GM12878 (cell line): Measurements from ENCODE around the gene LRRIQ1. TPM values are rescaled to one million over a fixed set of nuclear protein-coding genes. Genes with fewer than 3 reads are reported as not detected.

Experiments used
- ATAC-seq: fragments of 200-7000 bp; cut with Tn5 transposase; 3 replicates; pipeline ENCODE4 v1.9.1; 2020; ENCODE audit warnings: mild to moderate bottlenecking, moderate library complexity
- BruUV-seq: library from RNA; stranded (reverse); fragments of 400-500 nt; replicated peaks from 2 replicates; lab custom pipeline; 2021; lab: Mats Ljungman, UMichigan
- CTCF ChIA-PET: fragments of 300-600 bp; sonication (Branson Sonifier 250); formaldehyde crosslinking; extraction: SDS; loops from one replicate; lab custom pipeline; 2021; ENCODE audit warnings: inconsistent platforms; lab: Yijun Ruan, JAX
- POLR2A ChIA-PET: fragments of 350-600 bp; formaldehyde crosslinking; extraction: SDS; loops from one replicate; lab custom pipeline; 2021; ENCODE audit warnings: inconsistent platforms; lab: Charles Lee
- RAD21 ChIA-PET: fragments of 300-600 bp; sonication (Branson Sonifier 250); formaldehyde crosslinking; loops from one replicate; lab custom pipeline; 2023; ENCODE audit warnings: antibody characterized with exemption; ENCODE audit not compliant: unreplicated experiment; lab: Charles Lee
- SMC1A ChIA-PET: fragments of 300-600 bp; sonication (Branson Sonifier 250); formaldehyde crosslinking; loops from one replicate; lab custom pipeline; 2023; ENCODE audit not compliant: unreplicated experiment, uncharacterized antibody; lab: Charles Lee
- DNase-seq: peaks from one replicate; pipeline ENCODE4 v3.0.0-alpha.2; 2011; ENCODE audit warnings: low read depth, low spot score
- FAIRE-seq: peaks from 3 replicates; lab custom pipeline; 2011; peaks lifted over from hg19 to GRCh38; lab: Jason Lieb, UNC
- H2AFZ ChIP-seq: 2 replicates; pipeline ENCODE4 v1.6.0; 2011; ENCODE audit warnings: low read depth, low read length, control low read depth; ENCODE audit not compliant: control insufficient read depth
- H3K27ac ChIP-seq: 2 replicates; pipeline ENCODE4 v1.5.1; 2011; ENCODE audit warnings: control low read depth; ENCODE audit not compliant: control insufficient read depth, insufficient read depth
- H3K27me3 ChIP-seq, 2 experiments: replicated peaks in 1 of 2; 2 replicates each; pipeline versions ENCODE4 v1.6.0 to v1.6.1; 2011; ENCODE audit warnings: low read length in 1 of 2; ENCODE audit not compliant: control insufficient read depth in 2 of 2, insufficient read depth in 2 of 2
- H3K36me3 ChIP-seq, 2 experiments: 2 replicates each; pipeline ENCODE4 v1.5.1; 2011; ENCODE audit warnings: low read length in 1 of 2; ENCODE audit not compliant: control insufficient read depth in 2 of 2, insufficient read depth in 2 of 2
- H3K4me1 ChIP-seq: 2 replicates; pipeline ENCODE4 v1.6.1; 2011; ENCODE audit warnings: mild to moderate bottlenecking, low read length, moderate library complexity, mixed read lengths; ENCODE audit not compliant: control insufficient read depth, insufficient read depth
- H3K4me2 ChIP-seq: 2 replicates; pipeline ENCODE4 v1.6.0; 2011; ENCODE audit warnings: control low read depth; ENCODE audit not compliant: control insufficient read depth, insufficient read depth
- H3K4me3 ChIP-seq: fragments of 200-600 bp; sonication (generic); 2 replicates; pipeline ENCODE4 v1.5.1; 2016
- H3K79me2 ChIP-seq: 2 replicates; pipeline ENCODE4 v1.6.0; 2011; ENCODE audit warnings: low read length; ENCODE audit not compliant: control insufficient read depth, insufficient read depth
- H3K9ac ChIP-seq: 2 replicates; pipeline ENCODE4 v1.8.0; 2011; ENCODE audit warnings: low read length, control low read depth, mixed read lengths; ENCODE audit not compliant: control insufficient read depth, insufficient read depth
- H3K9me3 ChIP-seq: replicated peaks from 3 replicates; pipeline ENCODE4 v1.5.1; 2011; ENCODE audit warnings: mild to moderate bottlenecking, low read length; ENCODE audit not compliant: control insufficient read depth, insufficient read depth
- H4K20me1 ChIP-seq: 2 replicates; pipeline ENCODE4 v1.6.0; 2011; ENCODE audit not compliant: control insufficient read depth, insufficient read depth
- BRCA1 ChIP-seq: IDR thresholded peaks from 2 replicates; pipeline ENCODE4 v1.6.1; 2011; ENCODE audit warnings: low read depth, low read length, improper control_type of control experiment
- CBX5 ChIP-seq: sonication (generic); IDR thresholded peaks from 2 replicates; pipeline ENCODE4 v1.6.1; 2016; ENCODE audit warnings: low read depth, moderate library complexity, mild to moderate bottlenecking, inconsistent platforms
- EGR1 ChIP-seq, 2 experiments: IDR thresholded peaks; 1 replicate in 1 of 2; 2 replicates in 1 of 2; pipeline ENCODE4 v1.6.1; 2011 to 2012; ENCODE audit warnings: low read depth in 2 of 2, low read length in 2 of 2, borderline replicate concordance in 1 of 2, mild to moderate bottlenecking in 1 of 2, moderate library complexity in 1 of 2
- EZH2 ChIP-seq: IDR thresholded peaks from 2 replicates; pipeline ENCODE4 v1.6.1; 2012; ENCODE audit warnings: low read depth, mild to moderate bottlenecking, control low read depth, inconsistent platforms, low read length, borderline replicate concordance; ENCODE audit not compliant: control insufficient read depth
- GATAD2B ChIP-seq: fragments of 450-650 bp; conservative IDR thresholded peaks from 2 replicates; pipeline ENCODE4 v1.6.1; 2017; ENCODE audit warnings: low read depth, mild to moderate bottlenecking, moderate library complexity
- HCFC1 ChIP-seq: fragments of 150-350 bp; IDR thresholded peaks from 2 replicates; pipeline ENCODE4 v1.6.1; 2014; ENCODE audit warnings: low read length
- HDAC2 ChIP-seq: fragments of 200-600 bp; sonication (generic); IDR thresholded peaks from 2 replicates; pipeline ENCODE4 v1.6.1; 2017
- NFYB ChIP-seq: IDR thresholded peaks from 2 replicates; pipeline ENCODE4 v1.6.1; 2011; ENCODE audit warnings: low read depth, mild to moderate bottlenecking, low read length, improper control_type of control experiment, moderate library complexity; ENCODE audit not compliant: insufficient read depth
- RUNX3 ChIP-seq: IDR thresholded peaks from 2 replicates; pipeline ENCODE4 v1.6.1; 2012; ENCODE audit warnings: low read length, inconsistent platforms
- SRF ChIP-seq, 2 experiments: IDR thresholded peaks; 2 replicates each; pipeline ENCODE4 v1.6.1; 2011; ENCODE audit warnings: low read depth in 2 of 2, low read length in 2 of 2, mild to moderate bottlenecking in 1 of 2, moderate library complexity in 1 of 2
- STAT1 ChIP-seq: fragments of 450-650 bp; conservative IDR thresholded peaks from 2 replicates; pipeline ENCODE4 v1.6.1; 2014; ENCODE audit warnings: antibody characterized with exemption, mild to moderate bottlenecking
- USF1 ChIP-seq: IDR thresholded peaks from 2 replicates; pipeline ENCODE4 v1.6.1; 2011; ENCODE audit warnings: borderline replicate concordance, low read depth, mild to moderate bottlenecking, moderate library complexity, mixed read lengths, low read length; ENCODE audit not compliant: insufficient read depth; ENCODE audit errors: extremely low read length
- ZZZ3 ChIP-seq: IDR thresholded peaks from 2 replicates; pipeline ENCODE4 v1.6.1; 2011; ENCODE audit warnings: low read depth; ENCODE audit not compliant: control insufficient read depth, insufficient read length
- in situ Hi-C: fragments of 300-500 bp; cut with MboI; formaldehyde crosslinking; loops from 9 replicates; pipeline ENCODE4 v1.14.3; 2018; ENCODE audit warnings: mixed read lengths
- intact Hi-C: fragments of 100-400 bp; cut with micrococcal nuclease; formaldehyde crosslinking; loops from one replicate; pipeline ENCODE4 v1.14.2; 2022; ENCODE audit not compliant: unreplicated experiment
- polyA plus RNA-seq, 11 experiments: library from polyadenylated mRNA; depleted of rRNA in 4 of 11; unstranded in 6 of 11; stranded (reverse) in 5 of 11; fragments of >200 nt; fragmentation: Nextera tagmentation in 4 of 11; fragmentation: Illumina TruSeq in 1 of 11; extraction: Ambion mirVana in 4 of 11; extraction: Trizol in 1 of 11; gene quantifications; 1 replicate in 1 of 11; 2 replicates in 10 of 11; pipeline versions ENCODE4 v1.2.1 to v1.2.3, GENCODE V29; 2011 to 2016; ENCODE audit warnings: inconsistent platforms in 2 of 11, missing spikeins in 2 of 11, low read depth in 1 of 11
- total RNA-seq, 4 experiments: library from RNA; depleted of rRNA in 3 of 4; stranded (reverse); fragments of >200 nt in 3 of 4; fragmentation: Illumina TruSeq in 1 of 4; extraction: Trizol in 1 of 4; gene quantifications; 2 replicates each; pipeline versions ENCODE4 v1.2.1 to v1.2.3, GENCODE V29; 2013 to 2021
- TF ChIP-seq, protein P1 (sequence below): IDR thresholded peaks from 2 replicates; pipeline ENCODE4 v1.6.1; 2012; ENCODE audit warnings: low read length, inconsistent platforms
- TF ChIP-seq, protein P2 (sequence below): fragments of 450-650 bp; IDR thresholded peaks from 2 replicates; pipeline ENCODE4 v1.6.1; 2018; ENCODE audit warnings: mild to moderate bottlenecking, low read depth, moderate library complexity; ENCODE audit not compliant: partially characterized antibody

LRRIQ1 gene
- total and polyA plus RNA-seq, 10 of the 15 experiments (the other 5 are each of a cell fraction or from before 2014, with no cell fraction given), result 0.14 to 0.45 (median 0.37) TPM; not detected in 4

GRCh38 chr12:85095501-85095900, 59.4 kb downstream of the LRRIQ1 start:
- Histone ChIP-seq H3K79me2 (no peaks in the 10 kb centered on the region), H4K20me1 (no peaks in the 10 kb centered on the region), H2AFZ (no peak overlapping the region), H3K9me3 (no peaks in the 10 kb centered on the region), H3K27me3 (no peaks in the 10 kb centered on the region), H3K36me3 (no peaks in the 10 kb centered on the region), H3K27ac (no peak overlapping the region), H3K4me3 (no peak overlapping the region), H3K4me2 (no peak overlapping the region), H3K9ac (no peak overlapping the region), H3K4me1 (no peaks in the 10 kb centered on the region)
- ATAC-seq (no peak), FAIRE-seq (no peak), DNase-seq (no peak)
- RAD21 ChIA-PET, result no interaction called here
- SMC1A ChIA-PET, result interaction anchor here (1.4 kb wide), 1 partner anchor 17 kb away, joined by 5 read pairs; no protein-coding TSS in a partner anchor
- in situ Hi-C loops, result no loop called here
- intact Hi-C loops, result no loop called here
- CTCF ChIA-PET, result no interaction called here
- BruUV-seq, result no TSS peak
- POLR2A ChIA-PET, result interaction anchor here (0.6 kb wide), 1 partner anchor 10 kb away, joined by 3 read pairs; no protein-coding TSS in a partner anchor
- TF ChIP-seq HDAC2, result no peak
- TF ChIP-seq GATAD2B, result no peak
- TF ChIP-seq, protein P1, sequence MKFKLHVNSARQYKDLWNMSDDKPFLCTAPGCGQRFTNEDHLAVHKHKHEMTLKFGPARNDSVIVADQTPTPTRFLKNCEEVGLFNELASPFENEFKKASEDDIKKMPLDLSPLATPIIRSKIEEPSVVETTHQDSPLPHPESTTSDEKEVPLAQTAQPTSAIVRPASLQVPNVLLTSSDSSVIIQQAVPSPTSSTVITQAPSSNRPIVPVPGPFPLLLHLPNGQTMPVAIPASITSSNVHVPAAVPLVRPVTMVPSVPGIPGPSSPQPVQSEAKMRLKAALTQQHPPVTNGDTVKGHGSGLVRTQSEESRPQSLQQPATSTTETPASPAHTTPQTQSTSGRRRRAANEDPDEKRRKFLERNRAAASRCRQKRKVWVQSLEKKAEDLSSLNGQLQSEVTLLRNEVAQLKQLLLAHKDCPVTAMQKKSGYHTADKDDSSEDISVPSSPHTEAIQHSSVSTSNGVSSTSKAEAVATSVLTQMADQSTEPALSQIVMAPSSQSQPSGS, result no peak
- no peak for TF ChIP-seq STAT1
- TF ChIP-seq ZZZ3, result no peak
- TF ChIP-seq BRCA1, result no peak
- TF ChIP-seq, protein P2, sequence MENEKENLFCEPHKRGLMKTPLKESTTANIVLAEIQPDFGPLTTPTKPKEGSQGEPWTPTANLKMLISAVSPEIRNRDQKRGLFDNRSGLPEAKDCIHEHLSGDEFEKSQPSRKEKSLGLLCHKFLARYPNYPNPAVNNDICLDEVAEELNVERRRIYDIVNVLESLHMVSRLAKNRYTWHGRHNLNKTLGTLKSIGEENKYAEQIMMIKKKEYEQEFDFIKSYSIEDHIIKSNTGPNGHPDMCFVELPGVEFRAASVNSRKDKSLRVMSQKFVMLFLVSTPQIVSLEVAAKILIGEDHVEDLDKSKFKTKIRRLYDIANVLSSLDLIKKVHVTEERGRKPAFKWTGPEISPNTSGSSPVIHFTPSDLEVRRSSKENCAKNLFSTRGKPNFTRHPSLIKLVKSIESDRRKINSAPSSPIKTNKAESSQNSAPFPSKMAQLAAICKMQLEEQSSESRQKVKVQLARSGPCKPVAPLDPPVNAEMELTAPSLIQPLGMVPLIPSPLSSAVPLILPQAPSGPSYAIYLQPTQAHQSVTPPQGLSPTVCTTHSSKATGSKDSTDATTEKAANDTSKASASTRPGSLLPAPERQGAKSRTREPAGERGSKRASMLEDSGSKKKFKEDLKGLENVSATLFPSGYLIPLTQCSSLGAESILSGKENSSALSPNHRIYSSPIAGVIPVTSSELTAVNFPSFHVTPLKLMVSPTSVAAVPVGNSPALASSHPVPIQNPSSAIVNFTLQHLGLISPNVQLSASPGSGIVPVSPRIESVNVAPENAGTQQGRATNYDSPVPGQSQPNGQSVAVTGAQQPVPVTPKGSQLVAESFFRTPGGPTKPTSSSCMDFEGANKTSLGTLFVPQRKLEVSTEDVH, result no peak
- no peak for TF ChIP-seq EGR1 (IDR thresholded peaks at IDR 0.05; ENCODE audit: borderline replicate concordance in 1 of 2, low read depth in 2 of 2, low read length in 2 of 2)
- TF ChIP-seq EZH2, result no peak
- no peak for TF ChIP-seq NFYB
- TF ChIP-seq HCFC1, result no peak
- TF ChIP-seq USF1, result no peak
- TF ChIP-seq CBX5, result no peak
- no peak for TF ChIP-seq SRF (IDR thresholded peaks at IDR 0.05; ENCODE audit: low read depth in 2 of 2, low read length in 2 of 2)
- TF ChIP-seq RUNX3, result no peak
